ENCODE data around the gene BLTP1.

DNA sequence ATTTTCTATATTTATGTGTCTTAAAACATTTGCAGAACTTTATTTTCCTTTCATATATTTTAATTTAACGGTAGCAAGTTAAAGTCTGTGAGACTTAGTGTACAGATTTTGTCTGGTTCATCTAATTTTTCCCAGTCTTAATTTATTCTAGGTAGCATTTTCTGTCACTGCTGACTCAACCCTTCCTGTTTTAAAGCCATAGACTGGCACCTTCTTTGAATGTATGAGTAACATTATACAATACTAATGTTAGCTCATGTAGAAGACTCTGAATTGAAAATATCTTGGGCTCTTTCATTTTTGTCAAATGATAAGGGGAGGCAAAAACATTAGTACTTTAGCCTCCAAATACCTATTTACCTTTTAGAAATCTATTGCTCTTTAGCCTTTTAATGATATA lies 43.6 kb downstream of the BLTP1 start:
- TF ChIP-seq, protein P1, sequence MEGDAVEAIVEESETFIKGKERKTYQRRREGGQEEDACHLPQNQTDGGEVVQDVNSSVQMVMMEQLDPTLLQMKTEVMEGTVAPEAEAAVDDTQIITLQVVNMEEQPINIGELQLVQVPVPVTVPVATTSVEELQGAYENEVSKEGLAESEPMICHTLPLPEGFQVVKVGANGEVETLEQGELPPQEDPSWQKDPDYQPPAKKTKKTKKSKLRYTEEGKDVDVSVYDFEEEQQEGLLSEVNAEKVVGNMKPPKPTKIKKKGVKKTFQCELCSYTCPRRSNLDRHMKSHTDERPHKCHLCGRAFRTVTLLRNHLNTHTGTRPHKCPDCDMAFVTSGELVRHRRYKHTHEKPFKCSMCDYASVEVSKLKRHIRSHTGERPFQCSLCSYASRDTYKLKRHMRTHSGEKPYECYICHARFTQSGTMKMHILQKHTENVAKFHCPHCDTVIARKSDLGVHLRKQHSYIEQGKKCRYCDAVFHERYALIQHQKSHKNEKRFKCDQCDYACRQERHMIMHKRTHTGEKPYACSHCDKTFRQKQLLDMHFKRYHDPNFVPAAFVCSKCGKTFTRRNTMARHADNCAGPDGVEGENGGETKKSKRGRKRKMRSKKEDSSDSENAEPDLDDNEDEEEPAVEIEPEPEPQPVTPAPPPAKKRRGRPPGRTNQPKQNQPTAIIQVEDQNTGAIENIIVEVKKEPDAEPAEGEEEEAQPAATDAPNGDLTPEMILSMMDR (IDR thresholded peaks at IDR 0.05), result no peak
- TF ChIP-seq POLR2A (IDR thresholded peaks at IDR 0.05) (no peak), POLR2AphosphoS5 (IDR thresholded peaks at IDR 0.05) (no peak)
